Endothelial cell (in vitro differentiated cells): ENCODE data around the gene CCDC9B. TPM values are rescaled to one million over a fixed set of nuclear protein-coding genes. Genes with fewer than 3 reads are reported as not detected.

Experiments
- DNase-seq: peaks from one replicate; pipeline ENCODE4 v3.0.0; 2021; ENCODE audit warnings: low spot score
- H3K27ac Mint-ChIP-seq: one replicate; pipeline ENCODE4 v1.8.0; 2021; ENCODE audit warnings: mixed read lengths, inconsistent platforms; ENCODE audit not compliant: unreplicated experiment
- H3K27me3 Mint-ChIP-seq: one replicate; pipeline ENCODE4 v1.8.0; 2021; ENCODE audit warnings: mild to moderate bottlenecking, moderate library complexity, mixed read lengths, inconsistent platforms; ENCODE audit not compliant: unreplicated experiment
- H3K36me3 Mint-ChIP-seq: one replicate; pipeline ENCODE4 v1.8.0; 2021; ENCODE audit warnings: mild to moderate bottlenecking, low read depth, mixed read lengths, inconsistent platforms; ENCODE audit not compliant: unreplicated experiment
- H3K4me1 Mint-ChIP-seq: one replicate; pipeline ENCODE4 v1.8.0; 2021; ENCODE audit warnings: mild to moderate bottlenecking, mixed read lengths, inconsistent platforms; ENCODE audit not compliant: unreplicated experiment
- H3K4me3 Mint-ChIP-seq: one replicate; pipeline ENCODE4 v1.8.0; 2021; ENCODE audit warnings: mild to moderate bottlenecking, mixed read lengths, inconsistent platforms; ENCODE audit not compliant: unreplicated experiment
- H3K9me3 Mint-ChIP-seq: one replicate; pipeline ENCODE4 v1.8.0; 2021; ENCODE audit warnings: mixed read lengths, inconsistent platforms; ENCODE audit not compliant: unreplicated experiment
- CTCF ChIP-seq: fragments of 200-600 bp; sonication (generic); IDR thresholded peaks from one replicate; pipeline ENCODE4 v1.5.0; 2021; ENCODE audit warnings: antibody characterized with exemption; ENCODE audit not compliant: unreplicated experiment
- total RNA-seq: library from RNA; stranded (reverse); fragmentation: NEBNext Ultra II Directional; extraction: Animal tissue kit (Norgen Biotek cat#: 25700); gene quantifications from one replicate; pipeline ENCODE4 v1.2.1, GENCODE V29; 2021; ENCODE audit not compliant: unreplicated experiment

Gene CCDC9B
- total RNA-seq, 1 donor from 2014 or later = 0.92 TPM

- DNase-seq = no peak
- peak overlapping the region; percentile 87 for H3K4me3 Mint-ChIP-seq
- H3K4me1 Mint-ChIP-seq = peaks cover 27% of the 10 kb centered on the region
- H3K9me3 Mint-ChIP-seq = no peaks in the 10 kb centered on the region
- no peak for TF ChIP-seq CTCF
- no peak overlapping the region for H3K27ac Mint-ChIP-seq
- peaks cover 15% of the 10 kb centered on the region for H3K27me3 Mint-ChIP-seq
- H3K36me3 Mint-ChIP-seq = peaks cover 3% of the 10 kb centered on the region
These were observed 28.2 kb upstream of the CCDC9B start for GRCh38 chr15:40368719-40369473.

GRCh38 chr15:40367686-40368611 is 27.2 kb upstream of the CCDC9B start:
- peak; percentile 81 for TF ChIP-seq CTCF
- Mint-ChIP-seq H3K4me3 (no peak overlapping the region), H3K36me3 (peaks cover 3% of the 10 kb centered on the region), H3K4me1 (peaks cover 23% of the 10 kb centered on the region), H3K27ac (no peak overlapping the region), H3K27me3 (peaks cover 15% of the 10 kb centered on the region), H3K9me3 (no peaks in the 10 kb centered on the region)
- peak; percentile 88 for DNase-seq

- H3K4me1 Mint-ChIP-seq = peaks cover 17% of the 10 kb centered on the region
- no peak for TF ChIP-seq CTCF
- H3K36me3 Mint-ChIP-seq = peaks cover 3% of the 10 kb centered on the region
- H3K9me3 Mint-ChIP-seq = no peaks in the 10 kb centered on the region
- no peak for DNase-seq
- H3K27ac Mint-ChIP-seq = no peak overlapping the region
- H3K4me3 Mint-ChIP-seq = no peak overlapping the region
- peaks cover 15% of the 10 kb centered on the region for H3K27me3 Mint-ChIP-seq
These were observed 26.6 kb upstream of the CCDC9B start for GRCh38 chr15:40367371-40367685.

GRCh38 chr15:40366457-40367370 is 26.0 kb upstream of the CCDC9B start:
- H3K4me1 Mint-ChIP-seq = peaks cover 11% of the 10 kb centered on the region
- H3K36me3 Mint-ChIP-seq = peaks cover 3% of the 10 kb centered on the region
- no peaks in the 10 kb centered on the region for H3K9me3 Mint-ChIP-seq
- peaks cover 15% of the 10 kb centered on the region for H3K27me3 Mint-ChIP-seq
- H3K4me3 Mint-ChIP-seq = no peak overlapping the region
- DNase-seq = no peak
- TF ChIP-seq CTCF = no peak
- peak overlapping the region; percentile 43 for H3K27ac Mint-ChIP-seq
